Common myeloid progenitor, CD34-positive (primary cell): ENCODE measurements around the gene ZCCHC14.
"Not testable (repeated sequence)": the region's sequence is repeated elsewhere in the genome, so short reads cannot be mapped to it uniquely, and the experiment has no call there.

Experiments
- CTCF ChIA-PET: fragments of 350-600 bp; sonication (Branson Sonifier 250); formaldehyde crosslinking; loops from one replicate; lab custom pipeline; 2021; ENCODE audit warnings: antibody characterized with exemption; lab: Charles Lee
- POLR2A ChIA-PET: fragments of 350-600 bp; sonication (Branson Sonifier 250); formaldehyde crosslinking; loops from one replicate; lab custom pipeline; 2021; ENCODE audit warnings: antibody characterized with exemption; lab: Charles Lee
- DNase-seq, 3 donors: peaks; one replicate each; pipeline versions ENCODE4 v3.0.0 to v3.0.0-alpha.2; 2013
- H3K27ac ChIP-seq, 2 experiments: 1 replicate in 1 of 2; 2 replicates in 1 of 2; pipeline ENCODE4 v1.7.0; 2013; ENCODE audit warnings: inconsistent platforms in 2 of 2, low read length in 2 of 2, mild to moderate bottlenecking in 2 of 2, low read depth in 1 of 2, moderate library complexity in 1 of 2; ENCODE audit not compliant: severe bottlenecking in 2 of 2, insufficient read depth in 1 of 2, poor library complexity in 1 of 2
- H3K27me3 ChIP-seq, 5 experiments: replicated peaks in 2 of 5; 1 replicate in 3 of 5; 2 replicates in 2 of 5; pipeline versions ENCODE4 v1.6.1 to v1.7.0; 2013; ENCODE audit warnings: low read length in 4 of 5, mild to moderate bottlenecking in 2 of 5, moderate library complexity in 2 of 5, inconsistent platforms in 1 of 5; ENCODE audit not compliant: insufficient read depth in 5 of 5, control insufficient read depth in 4 of 5
- H3K36me3 ChIP-seq, 4 experiments: 1 replicate in 2 of 4; 2 replicates in 2 of 4; pipeline versions ENCODE4 v1.6.1 to v1.7.0; 2013; ENCODE audit warnings: low read length in 3 of 4, control low read depth in 1 of 4, mild to moderate bottlenecking in 1 of 4; ENCODE audit not compliant: control insufficient read depth in 4 of 4, insufficient read depth in 4 of 4
- H3K4me1 ChIP-seq, 4 experiments: 1 replicate in 3 of 4; 2 replicates in 1 of 4; pipeline versions ENCODE4 v1.6.1 to v1.7.1; 2013; ENCODE audit warnings: low read length in 3 of 4, mild to moderate bottlenecking in 3 of 4, control low read depth in 1 of 4, inconsistent platforms in 1 of 4, moderate library complexity in 1 of 4; ENCODE audit not compliant: control insufficient read depth in 4 of 4, insufficient read depth in 4 of 4; ENCODE audit errors: control extremely low read depth in 1 of 4
- H3K4me3 ChIP-seq, 7 experiments: 1 replicate in 4 of 7; 2 replicates in 3 of 7; pipeline versions ENCODE4 v1.5.1 to v1.7.0; 2013; ENCODE audit warnings: mild to moderate bottlenecking in 7 of 7, low read length in 6 of 7, moderate library complexity in 6 of 7, inconsistent platforms in 2 of 7, low read depth in 2 of 7, control low read depth in 1 of 7; ENCODE audit not compliant: insufficient read depth in 4 of 7, control insufficient read depth in 1 of 7; ENCODE audit errors: extremely low read depth in 1 of 7
- H3K9me3 ChIP-seq, 5 experiments: 1 replicate in 4 of 5; 2 replicates in 1 of 5; pipeline versions ENCODE4 v1.6.1 to v1.7.1; 2013; ENCODE audit warnings: low read length in 4 of 5, mild to moderate bottlenecking in 2 of 5, inconsistent platforms in 1 of 5, low read depth in 1 of 5, moderate library complexity in 1 of 5; ENCODE audit not compliant: control insufficient read depth in 4 of 5, insufficient read depth in 2 of 5; ENCODE audit errors: control extremely low read depth in 1 of 5
- WGBS: methylation state at CpG from one replicate; pipeline ENCODE4 v1.1.5; 2013; ENCODE audit not compliant: insufficient coverage; 5-methylcytosine and 5-hydroxymethylcytosine counted together

ZCCHC14 gene

DNA sequence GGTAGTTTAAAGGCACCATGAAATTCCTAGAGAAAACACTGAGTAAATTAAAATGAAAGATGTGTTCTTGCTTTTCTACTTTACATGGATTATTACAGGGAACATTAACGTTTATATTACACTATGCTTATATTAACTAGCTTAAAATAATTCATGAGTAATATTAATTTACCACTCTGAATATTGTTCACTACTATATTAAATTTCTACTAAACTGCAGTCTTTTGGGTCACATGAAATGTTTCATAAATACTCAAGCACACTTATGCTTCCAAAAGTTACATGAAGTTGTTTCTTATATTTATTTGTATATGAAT lies 104.0 kb downstream of the ZCCHC14 start:
- Histone ChIP-seq H3K27me3 (no peaks in the 10 kb centered on the region), H3K4me1 (peaks cover 19 to 51% (median 40%) of the 10 kb centered on the region in 4 experiments), H3K27ac (peak overlapping the region; percentile 47 to 82), H3K4me3 (peak overlapping the region in 3 of 7 experiments; percentile 24 to 47 (median 28)), H3K9me3 (no peaks in the 10 kb centered on the region), H3K36me3 (no peaks in the 10 kb centered on the region)
- CTCF ChIA-PET = interaction anchor here (1.3 kb wide), 1 partner anchor 25 kb away, joined by 3 read pairs; no protein-coding TSS in a partner anchor
- DNase-seq = no peak
- POLR2A ChIA-PET = no interaction called here
- whole genome bisulfite sequencing = no CpG with 5 or more reads among the region's 1 CpG

DNA sequence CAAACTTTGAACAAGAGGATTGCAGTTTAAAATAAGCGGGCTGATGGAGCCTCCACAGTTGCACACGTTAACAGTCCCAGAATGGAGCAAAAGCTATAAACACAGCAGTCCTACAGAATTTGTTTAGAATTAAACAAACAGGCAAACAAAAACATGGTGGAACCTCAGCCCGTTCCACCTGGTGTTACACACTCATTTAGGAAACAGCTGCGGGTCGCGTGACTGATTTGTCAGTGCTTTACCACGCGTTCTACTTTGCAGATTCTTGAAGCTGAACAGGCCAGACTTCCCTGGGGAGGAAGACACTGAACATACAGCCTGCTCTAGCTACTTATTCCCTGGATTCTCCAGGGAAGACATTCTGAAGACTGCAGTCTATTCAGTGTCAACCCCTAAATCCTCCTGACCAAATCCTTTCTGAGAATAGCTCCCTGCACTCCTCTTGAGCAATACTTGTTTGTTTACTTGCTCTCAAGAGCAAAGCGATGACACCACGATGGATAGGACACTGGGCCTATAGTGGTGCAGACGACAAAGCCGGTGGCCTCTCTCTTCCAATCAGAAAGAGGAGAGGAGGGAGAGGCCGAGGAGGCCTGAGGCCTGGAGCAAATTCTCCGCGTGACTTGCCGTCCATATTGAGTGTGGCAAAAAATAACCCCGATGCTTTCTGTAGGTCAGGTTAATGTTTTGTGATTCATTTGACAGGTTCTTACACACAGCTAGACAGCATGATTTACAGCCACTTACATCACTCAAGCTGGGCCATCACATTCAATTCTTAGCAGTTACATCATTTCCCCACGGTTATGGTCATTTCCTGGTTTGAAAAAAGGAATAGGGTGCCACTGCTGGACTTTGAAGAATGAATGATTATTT lies 104.6 kb downstream of the ZCCHC14 start:
- DNase-seq = peak; percentile 97 to 99 (median 98)
- Histone ChIP-seq H3K27me3 (no peaks in the 10 kb centered on the region), H3K4me1 (peaks cover 13 to 45% (median 34%) of the 10 kb centered on the region in 4 experiments), H3K27ac (peak overlapping the region; percentile 47 to 82), H3K36me3 (no peaks in the 10 kb centered on the region), H3K9me3 (no peaks in the 10 kb centered on the region), H3K4me3 (peak overlapping the region in 4 of 7 experiments; percentile 20 to 62 (median 26))
- ChIA-PET CTCF (interaction anchor here (1.1 to 1.3 kb wide), 2 partner anchors 24 to 64 kb away, joined by 3 read pairs; no protein-coding TSS in a partner anchor), POLR2A (interaction anchor here (0.6 kb wide), 1 partner anchor 20 kb away, joined by 4 read pairs; no protein-coding TSS in a partner anchor)
- under 1% methylated on average over 9 of the region's 18 CpGs for WGBS

DNA sequence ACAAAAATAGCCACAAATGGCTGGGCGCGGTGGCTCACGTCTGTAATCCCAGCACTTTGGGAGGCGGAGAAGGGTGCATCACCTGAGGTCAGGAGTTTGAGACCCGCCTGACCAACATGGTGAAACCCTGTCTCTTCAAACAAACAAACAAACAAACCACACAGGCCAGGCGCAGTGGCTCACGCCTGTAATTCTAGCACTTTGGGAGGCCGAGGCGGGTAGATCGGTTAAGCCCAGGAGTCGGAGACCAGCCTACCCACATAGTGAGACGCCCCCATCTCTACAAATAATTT lies 108.0 kb downstream of the ZCCHC14 start:
- H3K27me3 ChIP-seq, H3K36me3 ChIP-seq, DNase-seq, H3K9me3 ChIP-seq, POLR2A ChIA-PET, H3K27ac ChIP-seq: not testable (repeated sequence)
- 91% methylated on average over 6 of the region's 12 CpGs for WGBS
- CTCF ChIA-PET = interaction anchor here (0.8 kb wide), 1 partner anchor 9 kb away, joined by 3 read pairs; no protein-coding TSS in a partner anchor
- peaks cover 16 to 50% (median 33%) of the 10 kb centered on the region in 4 experiments for H3K4me1 ChIP-seq
- peak overlapping the region in 5 of 7 experiments; percentile 78 to 87 (median 81) for H3K4me3 ChIP-seq

DNA sequence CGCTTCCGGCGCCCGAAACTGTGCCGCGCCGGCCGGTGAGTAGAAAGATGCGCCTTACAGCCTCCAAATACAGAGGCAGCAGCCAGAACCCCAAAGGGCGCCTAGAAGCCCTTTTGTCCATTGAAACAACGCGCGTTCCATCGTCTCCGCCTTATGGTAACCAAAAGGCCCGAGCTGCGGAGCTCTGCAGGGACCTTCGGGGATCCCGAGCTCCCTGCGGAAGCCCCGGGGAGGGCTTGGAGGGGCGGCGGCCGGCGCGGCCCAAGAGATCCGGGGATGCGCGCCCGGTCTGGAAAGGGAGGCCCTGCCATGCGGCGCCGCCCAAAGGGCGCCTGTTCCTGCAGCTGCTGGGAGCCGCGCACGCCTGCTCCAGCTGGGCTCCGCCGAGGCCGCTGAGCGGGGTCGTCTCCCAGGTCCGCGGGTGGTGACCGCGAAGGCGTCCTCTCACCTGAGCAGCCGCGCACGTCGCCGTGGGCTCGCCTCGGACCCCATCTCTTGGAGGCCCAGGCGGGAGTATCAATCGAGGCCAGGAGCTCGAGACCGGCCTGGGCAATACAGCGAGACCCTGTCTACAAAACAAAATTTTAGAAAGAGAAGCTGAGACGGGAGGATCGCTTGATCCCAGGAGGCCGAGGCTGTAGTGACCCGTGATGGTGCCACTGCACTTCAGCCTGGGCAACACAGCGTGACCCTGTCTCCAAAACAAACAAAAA lies 108.5 kb downstream of the ZCCHC14 start:
- H3K36me3 ChIP-seq = no peaks in the 10 kb centered on the region
- no peak for DNase-seq
- H3K4me1 ChIP-seq = peaks cover 16 to 49% (median 32%) of the 10 kb centered on the region in 4 experiments
- 4% methylated on average over 58 of the region's 64 CpGs for WGBS
- peak overlapping the region; percentile 54 to 87 (median 79) for H3K4me3 ChIP-seq
- no peaks in the 10 kb centered on the region for H3K9me3 ChIP-seq
- ChIA-PET POLR2A (interaction anchor here (1.0 to 2.3 kb wide), 3 partner anchors 8 to 66 kb away, joined by 3 to 7 read pairs (median 3); partner anchors contain the start of gene MAP1LC3B), CTCF (interaction anchor here (0.8 to 2.0 kb wide), 3 partner anchors 8 to 61 kb away, joined by 3 to 9 read pairs (median 5); no protein-coding TSS in a partner anchor)
- peak overlapping the region in 1 of 2 experiments; percentile 25 for H3K27ac ChIP-seq
- no peaks in the 10 kb centered on the region for H3K27me3 ChIP-seq

DNA sequence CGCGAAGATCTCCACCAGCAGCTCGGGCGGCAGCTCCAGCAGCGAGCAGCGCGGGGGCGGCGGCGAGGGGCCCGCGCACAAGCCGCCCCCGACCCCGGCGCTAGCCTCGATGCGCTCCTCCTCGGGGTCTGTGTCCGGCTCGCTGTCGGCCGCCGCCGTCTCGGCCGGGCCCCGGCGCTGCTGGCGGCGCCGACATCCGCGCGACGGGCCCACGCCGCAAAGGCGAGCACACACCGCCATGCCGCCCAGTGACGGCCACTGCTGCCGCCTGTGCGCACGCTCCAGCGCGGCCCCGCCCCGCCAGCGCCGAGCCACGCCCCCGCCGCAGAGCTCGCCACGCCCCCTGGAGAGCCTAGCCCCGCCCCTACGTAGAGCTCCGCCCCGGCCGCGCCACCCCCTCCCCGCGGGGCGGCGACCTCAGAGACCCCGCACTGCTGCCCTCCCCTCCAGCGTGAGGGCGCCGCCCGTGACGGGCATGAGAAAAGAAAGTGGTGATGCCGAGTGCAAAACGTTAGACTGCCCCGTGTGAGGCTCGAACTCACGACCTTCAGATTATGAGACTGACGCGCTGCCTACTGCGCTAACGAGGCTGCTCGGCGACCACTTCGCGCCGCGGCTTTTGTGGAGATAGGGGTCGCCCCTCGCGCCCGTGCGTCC lies 109.2 kb downstream of the ZCCHC14 start, which contains the start of gene FBXO31:
TSS of gene FBXO31 (minus strand) at position 272 of the 657 bp plus-strand sequence. CDS start at position 240, 32 bp downstream.
- H3K36me3 ChIP-seq = no peaks in the 10 kb centered on the region
- H3K27me3 ChIP-seq = no peaks in the 10 kb centered on the region
- H3K27ac ChIP-seq = peak within 1 kb of the TSS in 1 of 2 experiments; percentile 25
- ChIA-PET CTCF (interaction anchor here (1.5 to 2.0 kb wide), 2 partner anchors 10 to 60 kb away, joined by 5 to 9 read pairs; no protein-coding TSS in a partner anchor), POLR2A (interaction anchor here (1.0 to 2.3 kb wide), 3 partner anchors 9 to 66 kb away, joined by 3 to 7 read pairs (median 3); partner anchors contain the start of gene MAP1LC3B)
- peak; percentile 87 to 94 (median 94) for DNase-seq
- WGBS = under 1% methylated on average over 64 of the region's 92 CpGs
- no peaks in the 10 kb centered on the region for H3K9me3 ChIP-seq
- H3K4me1 ChIP-seq = peaks cover 14 to 43% (median 29%) of the 10 kb centered on the region in 4 experiments
- H3K4me3 ChIP-seq = peak within 1 kb of the TSS; percentile 54 to 87 (median 79)

DNA sequence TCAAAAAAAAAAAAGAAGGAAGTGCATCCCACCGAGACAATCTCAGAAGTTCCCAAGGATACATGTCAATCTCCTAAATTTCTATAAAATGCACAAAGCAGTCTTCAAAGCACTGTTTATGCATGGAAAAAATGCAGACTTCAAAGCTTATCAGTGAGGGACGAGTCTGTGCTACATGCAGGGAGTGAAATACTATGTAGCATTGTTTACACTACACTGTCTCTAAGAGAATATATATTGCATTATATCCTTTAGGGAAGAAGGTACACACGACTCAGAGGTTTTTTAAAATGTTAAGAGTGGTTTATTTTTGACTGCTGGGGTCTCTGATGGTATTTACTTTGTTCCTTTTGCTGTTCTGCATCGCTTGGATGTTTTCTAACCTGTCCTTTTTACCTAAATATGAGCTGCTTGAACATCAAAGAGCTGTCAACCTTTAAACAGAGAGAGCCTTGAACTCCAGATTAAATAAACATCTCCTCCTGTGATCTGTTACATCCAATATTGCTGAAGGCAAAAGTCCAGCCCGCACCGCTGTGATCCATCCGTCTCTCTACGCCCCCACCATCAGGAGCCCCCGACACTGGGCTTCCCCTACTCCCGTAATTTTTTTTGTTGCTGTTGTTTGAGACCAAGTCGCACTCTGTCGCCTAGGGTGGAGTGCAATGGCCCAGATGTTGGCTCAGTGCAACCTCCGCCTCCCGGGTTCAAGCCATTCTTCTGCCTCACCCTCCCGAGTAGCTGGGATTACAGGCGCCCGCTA lies 110.6 kb downstream of the ZCCHC14 start:
- Histone ChIP-seq H3K4me3 (peak overlapping the region; percentile 37 to 87 (median 79)), H3K9me3 (no peaks in the 10 kb centered on the region), H3K4me1 (peaks cover 9 to 30% (median 19%) of the 10 kb centered on the region in 4 experiments), H3K27ac (peak overlapping the region in 1 of 2 experiments; percentile 5), H3K36me3 (no peaks in the 10 kb centered on the region), H3K27me3 (no peaks in the 10 kb centered on the region)
- ChIA-PET CTCF (interaction anchor here (1.2 to 2.0 kb wide), 2 partner anchors 12 to 59 kb away, joined by 4 to 5 read pairs; no protein-coding TSS in a partner anchor), POLR2A (interaction anchor here (0.6 to 2.3 kb wide), 3 partner anchors 10 to 117 kb away, joined by 3 to 7 read pairs (median 3); partner anchors contain the start of gene MAP1LC3B)
- DNase-seq = no peak
- 70% methylated on average over 6 of the region's 17 CpGs for WGBS
